OCI-M2 (cell line): ENCODE measurements around the gene RAB35.

Experiments
- DNase-seq: peaks from one replicate; lab custom pipeline; 2025; ENCODE audit not compliant: unreplicated experiment; lab: John Stamatoyannopoulos, UW

The RAB35 gene

GRCh38 chr12:120090206-120090605, 26.3 kb downstream of the RAB35 start:
- DNase-seq: no peak

- DNase-seq: no peak
These were observed 26.8 kb downstream of the RAB35 start for GRCh38 chr12:120089796-120090195.

GRCh38 chr12:120089105-120089504, 27.4 kb downstream of the RAB35 start:
- DNase-seq: no peak

- DNase-seq: peak; percentile 83
These were observed 29.5 kb downstream of the RAB35 start for GRCh38 chr12:120086801-120087621.

GRCh38 chr12:120085920-120086645, 30.5 kb downstream of the RAB35 start:
- DNase-seq: no peak

- DNase-seq: no peak
These were observed 34.9 kb downstream of the RAB35 start for GRCh38 chr12:120081641-120082040.

- no peak for DNase-seq
These were observed 36.8 kb downstream of the RAB35 start for GRCh38 chr12:120079411-120080400.

- no peak for DNase-seq
These were observed 37.7 kb downstream of the RAB35 start for GRCh38 chr12:120078868-120079267.

GRCh38 chr12:120077260-120077659, 39.3 kb downstream of the RAB35 start:
- DNase-seq: no peak

- no peak for DNase-seq
These were observed 39.9 kb downstream of the RAB35 start for GRCh38 chr12:120076651-120077050.

- no peak for DNase-seq
These were observed 41.4 kb downstream of the RAB35 start for GRCh38 chr12:120075034-120075616.

GRCh38 chr12:120072472-120073249, 43.9 kb downstream of the RAB35 start:
- DNase-seq: no peak

- DNase-seq: no peak
These were observed 45.0 kb downstream of the RAB35 start for GRCh38 chr12:120071493-120072020.

GRCh38 chr12:120069278-120069677, 47.3 kb downstream of the RAB35 start:
- DNase-seq: no peak

GRCh38 chr12:120067901-120068300, 48.7 kb downstream of the RAB35 start:
- DNase-seq: no peak

GRCh38 chr12:120067084-120067869, 49.3 kb downstream of the RAB35 start:
- DNase-seq: no peak

GRCh38 chr12:120066341-120066740, 50.2 kb downstream of the RAB35 start:
- DNase-seq: no peak

GRCh38 chr12:120065472-120065871, 51.1 kb downstream of the RAB35 start:
- no peak for DNase-seq
